Measurements from ENCODE around the gene OSCAR.

Gene OSCAR

GRCh38 chr19:54100561-54100960 lies at the start of gene OSCAR:
TSS of gene OSCAR (minus strand) at chr19:54100803. CDS start at chr19:54100792, 11 bp downstream.
- no peak for DNase-seq (ENCODE audit: low read depth)

DNA sequence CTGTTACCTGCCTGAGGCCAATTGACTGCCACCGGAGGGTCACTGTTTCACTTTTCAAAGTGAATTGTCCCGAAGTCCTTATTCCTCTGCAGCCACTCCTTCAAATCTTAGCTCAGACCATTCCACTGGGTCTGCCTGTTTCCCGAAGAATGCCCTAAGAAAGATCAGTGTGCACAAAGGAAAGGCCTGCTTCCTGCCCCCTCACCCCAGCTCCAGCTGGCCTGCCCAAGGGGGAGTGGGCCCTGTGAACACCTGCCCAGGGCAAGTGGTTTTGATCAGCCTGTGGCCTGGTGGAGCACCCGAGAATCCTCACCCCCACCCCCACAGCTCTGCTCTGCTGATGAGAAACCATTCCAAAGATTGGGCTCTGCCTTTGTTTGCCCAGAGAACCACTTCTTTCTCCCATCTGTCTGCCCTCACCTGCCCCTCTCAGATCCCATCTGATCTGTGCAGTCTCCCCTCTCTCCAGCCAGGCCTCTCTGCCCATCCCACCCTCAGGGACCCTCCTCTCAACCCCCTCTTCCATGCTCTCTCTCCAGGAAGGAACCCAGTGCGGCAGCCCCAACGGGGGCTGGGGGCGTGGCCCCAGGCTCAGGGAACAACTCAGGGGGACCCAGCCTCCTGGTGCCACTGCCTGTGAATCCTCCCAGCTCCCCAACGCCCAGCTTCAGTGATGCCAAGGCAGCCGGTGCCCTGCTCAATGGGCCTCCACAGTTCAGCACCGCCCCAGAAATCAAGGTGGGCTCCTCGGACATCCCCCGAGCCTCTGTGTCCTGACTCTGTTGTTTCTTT lies 48.6 kb upstream of the OSCAR start:
- DNase-seq (ENCODE audit: low read depth), result no peak

GRCh38 chr19:54148158-54148557 lies 47.6 kb upstream of the OSCAR start:
- no peak for DNase-seq (ENCODE audit: low read depth)

- DNase-seq (ENCODE audit: low read depth), result no peak
Observed at GRCh38 chr19:54147676-54148075, 47.1 kb upstream of the OSCAR start.

GRCh38 chr19:54145541-54146158 lies 45.0 kb upstream of the OSCAR start:
- no peak for DNase-seq (ENCODE audit: low read depth)

DNA sequence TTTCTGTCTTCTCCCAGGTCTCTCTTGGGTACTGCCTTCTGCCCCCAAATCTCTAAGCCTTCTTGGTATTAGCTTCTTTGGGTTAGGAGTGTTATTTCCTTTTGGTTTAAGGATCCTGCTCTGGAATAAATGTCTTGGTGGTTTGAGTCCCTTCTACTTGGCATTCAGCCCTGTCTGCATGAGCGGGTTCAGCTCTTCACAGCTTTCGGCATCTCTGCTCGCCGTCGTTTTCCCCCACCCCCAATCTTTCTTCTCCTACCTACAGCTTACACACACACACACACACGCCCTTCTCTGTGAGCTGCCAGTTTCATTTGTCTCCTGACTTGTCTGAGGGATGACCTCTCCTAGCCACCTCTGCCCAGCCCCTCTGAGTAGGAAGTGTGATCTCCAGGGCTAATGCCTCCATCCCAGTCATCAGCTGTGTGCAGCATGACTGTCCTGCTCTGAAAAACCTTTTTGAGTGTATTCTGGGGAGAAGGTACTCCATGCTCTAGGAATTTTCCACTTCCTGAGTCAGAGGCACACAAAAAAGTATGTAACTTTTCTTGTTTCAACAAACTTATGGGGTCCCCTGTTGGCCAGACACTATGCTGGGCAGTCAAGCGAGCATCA lies 41.7 kb upstream of the OSCAR start:
- no peak for DNase-seq (ENCODE audit: low read depth)

- no peak for DNase-seq (ENCODE audit: low read depth)
Observed at GRCh38 chr19:54141356-54141755, 40.8 kb upstream of the OSCAR start.

DNA sequence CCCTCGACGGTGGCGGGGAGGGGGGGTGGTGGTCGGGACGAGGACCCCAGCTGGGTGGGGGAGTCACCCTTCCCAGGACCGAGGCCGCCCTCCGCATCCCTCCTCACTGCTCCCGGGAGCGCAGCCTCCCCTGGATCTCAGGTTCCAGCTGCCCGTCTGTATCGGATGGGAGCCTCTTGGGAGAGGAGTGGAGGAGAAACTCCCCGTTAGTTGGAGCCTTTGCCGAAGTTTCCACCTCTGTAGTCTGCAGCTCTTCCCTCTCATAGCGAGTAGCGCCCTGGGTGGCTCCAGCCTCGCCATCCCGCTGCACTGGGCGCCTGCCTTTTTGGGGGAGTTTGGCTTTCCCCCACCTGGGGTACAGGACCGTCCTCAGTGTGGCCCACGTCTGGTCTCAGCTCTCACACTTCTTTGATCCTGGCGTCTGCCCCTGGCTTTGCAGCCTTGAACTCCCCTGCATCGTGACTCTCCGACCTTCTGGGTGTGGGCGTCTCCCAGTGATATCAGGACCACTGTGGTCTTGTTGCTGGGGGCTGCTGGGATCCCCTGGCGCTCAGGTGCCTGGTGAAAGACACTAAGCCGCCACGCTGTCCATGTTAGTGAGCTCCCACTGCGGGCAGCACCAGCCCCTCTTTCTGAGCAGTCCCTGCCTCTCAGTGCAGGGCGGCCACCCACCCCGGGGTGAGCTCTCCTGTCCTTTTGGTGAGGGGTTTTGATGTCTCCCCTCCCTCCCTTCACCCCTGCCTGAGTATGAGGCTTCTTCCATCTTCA lies 38.1 kb upstream of the OSCAR start:
- no peak for DNase-seq (ENCODE audit: low read depth)

- no peak for DNase-seq (ENCODE audit: low read depth)
Observed at GRCh38 chr19:54137699-54138488, 37.3 kb upstream of the OSCAR start, which contains the start of gene CNOT3. TSS of gene CNOT3 (plus strand) at chr19:54137762. CDS start at chr19:54142979, 5,217 bp downstream.

DNA sequence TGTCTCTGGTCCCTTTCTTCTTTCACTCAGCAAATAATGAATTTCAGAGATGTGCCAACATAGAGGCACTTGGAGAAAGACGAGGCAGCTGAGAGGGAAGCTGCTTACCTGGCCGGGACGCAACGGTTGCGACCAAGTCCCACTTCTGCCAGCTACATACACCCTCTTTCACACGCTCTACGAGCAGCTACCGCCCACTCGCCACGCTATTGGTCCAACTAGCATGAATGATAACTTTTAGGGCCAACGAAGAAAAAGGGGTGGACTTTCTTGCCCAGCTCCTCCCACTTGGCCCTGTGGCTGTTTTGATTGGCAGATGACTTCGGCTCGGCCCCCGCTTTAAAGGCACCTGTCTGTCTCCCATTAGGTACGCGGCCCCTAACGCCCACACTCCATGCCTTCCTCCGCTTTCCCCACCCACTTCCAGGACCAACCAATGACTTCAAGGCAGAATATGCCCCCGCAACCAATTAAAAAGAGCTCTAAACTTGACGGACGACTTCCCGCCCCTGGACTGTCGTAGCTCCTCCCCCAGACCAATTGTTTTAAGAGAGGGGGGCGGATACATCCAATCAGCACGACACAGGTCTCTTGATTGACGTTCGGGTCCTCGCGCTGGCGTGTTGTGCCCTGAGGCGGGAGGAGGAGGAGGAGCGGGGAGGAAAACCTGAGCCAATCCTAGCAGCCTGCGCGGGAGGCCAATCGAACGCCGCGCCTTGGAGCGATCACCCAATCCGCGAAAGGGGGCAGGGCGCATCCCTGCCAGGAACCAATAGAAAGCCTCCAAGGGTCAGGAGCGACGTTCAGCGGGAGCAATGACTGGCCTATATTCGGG lies 36.5 kb upstream of the OSCAR start:
- peak; percentile 100 for DNase-seq (ENCODE audit: low read depth)

DNA sequence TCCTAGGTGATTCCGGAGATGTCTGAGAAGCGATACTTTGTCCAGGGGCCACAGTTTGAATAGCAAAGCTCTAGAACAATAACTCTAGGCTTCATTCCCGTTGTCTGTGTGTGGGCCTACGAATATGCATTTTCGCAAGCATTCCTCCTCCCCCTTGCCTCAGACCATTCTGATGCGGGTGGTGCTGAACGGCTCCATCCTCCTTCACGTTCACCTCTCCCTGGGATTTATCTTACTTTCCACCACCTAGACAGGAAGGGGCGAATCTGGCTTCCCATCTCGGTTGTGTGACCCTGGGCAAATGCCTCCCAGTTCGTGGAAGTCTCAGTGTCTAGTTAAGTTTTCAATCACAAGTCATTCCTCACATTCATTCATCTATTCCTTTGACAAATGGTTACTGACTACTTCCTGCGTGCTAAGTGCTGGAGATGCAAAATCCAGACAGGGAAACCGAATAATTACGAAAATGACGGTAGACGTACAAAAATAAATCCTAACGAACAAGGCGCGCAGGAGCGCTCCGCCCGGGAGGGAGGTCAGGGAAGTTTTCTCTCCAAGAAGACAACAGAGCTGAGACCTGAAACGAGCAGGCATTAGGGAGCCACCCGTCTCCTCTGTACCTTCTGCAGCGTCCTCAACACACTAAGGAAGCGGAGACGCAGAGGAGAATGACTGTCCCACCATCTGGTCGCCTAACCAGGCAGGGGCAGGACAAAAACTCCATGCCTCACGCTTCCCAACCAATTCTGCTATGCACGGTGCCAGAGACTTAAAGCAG lies 35.7 kb upstream of the OSCAR start:
- no peak for DNase-seq (ENCODE audit: low read depth)

DNA sequence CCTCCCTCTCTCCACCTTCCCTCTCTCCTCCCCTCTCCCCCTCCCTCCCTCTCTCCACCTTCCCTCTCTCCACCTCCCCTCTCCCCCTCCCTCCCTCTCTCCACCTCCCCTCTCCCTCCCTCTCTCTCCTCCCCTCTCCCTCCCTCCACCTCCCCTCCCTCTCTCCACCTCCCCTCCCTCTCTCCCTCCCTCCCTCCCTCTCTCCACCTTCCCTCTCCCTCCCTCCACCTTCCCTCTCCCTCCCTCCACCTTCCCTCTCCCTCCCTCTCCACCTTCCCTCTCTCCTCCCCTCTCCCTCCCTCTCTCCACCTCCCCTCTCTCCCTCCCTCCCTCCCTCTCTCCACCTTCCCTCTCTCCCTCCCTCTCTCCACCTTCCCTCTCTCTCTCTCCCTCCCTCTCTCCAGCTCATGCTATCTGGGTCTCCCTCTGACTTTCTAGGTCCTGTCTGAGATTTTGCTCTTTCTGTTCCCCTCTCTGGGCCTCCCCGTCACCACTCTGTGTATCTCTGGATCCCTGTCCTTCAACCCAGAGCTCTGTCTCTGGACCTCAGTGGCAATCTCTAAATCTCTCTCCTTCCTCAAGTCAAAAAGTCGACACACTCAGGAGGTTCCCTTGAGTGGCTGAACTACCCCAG lies 33.5 kb upstream of the OSCAR start:
- no peak for DNase-seq (ENCODE audit: low read depth)

DNA sequence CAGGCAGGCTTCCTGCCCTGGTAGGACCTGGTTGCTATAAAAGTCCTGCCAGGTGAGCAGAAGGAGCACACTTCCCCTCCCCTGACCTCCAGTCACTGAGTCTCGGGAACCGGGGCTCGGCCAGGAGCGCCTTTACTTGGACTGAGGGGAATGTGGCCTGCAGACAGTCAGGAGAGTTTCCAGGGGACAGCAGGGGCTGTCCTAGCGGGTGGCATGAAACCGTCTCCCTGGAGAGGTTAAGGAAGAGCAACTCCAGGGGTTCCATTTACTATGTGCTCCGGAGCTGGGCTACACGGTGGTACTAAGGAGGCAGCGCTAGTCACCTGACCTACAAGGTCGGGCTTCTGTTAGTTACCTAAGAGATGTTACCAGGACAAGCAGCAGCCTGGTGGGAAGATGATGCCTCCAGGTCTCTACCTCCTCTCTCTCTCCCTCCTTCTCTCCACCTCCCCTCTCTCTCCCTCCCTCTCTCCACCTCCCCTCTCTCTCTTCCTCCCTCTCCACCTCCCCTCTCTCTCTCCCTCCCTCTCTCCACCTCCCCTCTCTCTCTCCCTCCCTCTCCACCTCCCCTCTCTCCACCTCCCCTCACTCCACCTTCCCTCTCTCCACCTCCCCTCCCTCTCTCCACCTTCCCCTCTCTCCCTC lies 32.8 kb upstream of the OSCAR start:
- DNase-seq (ENCODE audit: low read depth), result no peak

DNA sequence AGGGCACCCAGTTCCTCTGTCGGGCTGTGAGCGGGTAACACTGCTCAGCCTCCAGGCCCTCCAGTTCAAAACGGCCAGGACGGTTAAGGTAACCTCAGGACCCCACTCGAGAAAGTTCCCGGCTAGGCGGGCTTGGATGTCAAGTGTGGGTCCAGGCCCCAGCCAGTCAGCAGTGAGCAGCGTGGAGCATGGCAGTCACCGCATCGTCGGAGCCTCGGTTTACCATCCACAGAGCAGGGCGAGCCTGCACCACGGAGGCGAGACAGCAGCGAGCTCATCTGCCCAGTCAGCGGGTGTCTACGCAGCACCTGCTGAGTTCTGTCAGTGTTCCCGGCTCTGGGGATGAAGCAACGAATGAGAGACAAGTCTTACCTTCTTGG lies 29.0 kb upstream of the OSCAR start:
- no peak for DNase-seq (ENCODE audit: low read depth)

- no peak for DNase-seq (ENCODE audit: low read depth)
Observed at GRCh38 chr19:54128796-54129616, 28.4 kb upstream of the OSCAR start.

GRCh38 chr19:54128441-54128725 lies 27.8 kb upstream of the OSCAR start:
- DNase-seq (ENCODE audit: low read depth), result no peak

- no peak for DNase-seq (ENCODE audit: low read depth)
Observed at GRCh38 chr19:54127688-54128440, 27.3 kb upstream of the OSCAR start.

DNA sequence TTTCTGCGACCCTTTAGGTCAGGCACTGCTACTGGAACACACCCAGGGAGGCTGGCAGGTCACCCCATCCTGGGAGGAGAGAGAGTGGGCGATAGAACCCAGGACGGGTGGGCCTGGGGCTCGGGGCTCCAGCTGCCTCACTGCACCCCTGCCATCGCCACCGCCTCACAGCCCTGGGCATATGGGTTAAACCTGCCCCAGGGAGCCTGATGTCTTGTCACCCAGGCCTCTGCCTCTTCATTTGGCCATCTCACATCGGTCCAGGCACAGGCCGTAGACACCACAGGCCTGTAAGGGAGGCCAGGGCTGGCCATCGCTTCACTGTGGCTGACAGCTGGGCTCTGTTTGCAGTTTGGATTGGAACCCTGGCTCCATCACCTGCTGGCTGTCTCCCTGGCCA lies 25.1 kb upstream of the OSCAR start:
- no peak for DNase-seq (ENCODE audit: low read depth)

Data from fibroblast of the conjunctiva (primary cell).